Activated T-cell treated with anti-CD3 and anti-CD28 coated beads for 1 hour (primary cell): ENCODE results near the gene TMCC1.
"Not testable (repeated sequence)": the region's sequence is repeated elsewhere in the genome, so short reads cannot be mapped to it uniquely, and the experiment has no call there.

ENCODE experiments used
- DNase-seq: peaks from one replicate; pipeline ENCODE4 v3.0.0-alpha.2; 2020; ENCODE audit warnings: low read depth

TMCC1 gene

GRCh38 chr3:129892857-129893580, 492 bp downstream of the TMCC1 start:
- peak; percentile 54 for DNase-seq

- DNase-seq: peak; percentile 4
Measured at GRCh38 chr3:129892486-129892856, 1.0 kb downstream of the TMCC1 start.

- no peak for DNase-seq
Measured at GRCh38 chr3:129890891-129891290, 2.6 kb downstream of the TMCC1 start.

- no peak for DNase-seq
Measured at GRCh38 chr3:129890125-129890524, 3.4 kb downstream of the TMCC1 start.

- DNase-seq: no peak
Measured at GRCh38 chr3:129888771-129889170, 4.7 kb downstream of the TMCC1 start.

GRCh38 chr3:129881261-129881660, 12.2 kb downstream of the TMCC1 start:
- no peak for DNase-seq

GRCh38 chr3:129878355-129878754, 15.2 kb downstream of the TMCC1 start:
- DNase-seq: no peak

GRCh38 chr3:129874479-129874878, 19.0 kb downstream of the TMCC1 start:
- DNase-seq: not testable (repeated sequence)

- no peak for DNase-seq
Measured at GRCh38 chr3:129868912-129869311, 24.6 kb downstream of the TMCC1 start.

- no peak for DNase-seq
Measured at GRCh38 chr3:129867506-129868124, 25.9 kb downstream of the TMCC1 start.

GRCh38 chr3:129865806-129866205, 27.7 kb downstream of the TMCC1 start:
- no peak for DNase-seq

- DNase-seq: no peak
Measured at GRCh38 chr3:129864519-129864918, 29.0 kb downstream of the TMCC1 start.

GRCh38 chr3:129859272-129859671, 34.2 kb downstream of the TMCC1 start:
- DNase-seq: no peak

GRCh38 chr3:129857899-129858298, 35.6 kb downstream of the TMCC1 start:
- no peak for DNase-seq

- not testable (repeated sequence) for DNase-seq
Measured at GRCh38 chr3:129856790-129857189, 36.7 kb downstream of the TMCC1 start.

- DNase-seq: no peak
Measured at GRCh38 chr3:129855832-129856419, 37.6 kb downstream of the TMCC1 start.

GRCh38 chr3:129855170-129855831, 38.2 kb downstream of the TMCC1 start:
- DNase-seq: no peak

- no peak for DNase-seq
Measured at GRCh38 chr3:129854460-129854859, 39.1 kb downstream of the TMCC1 start.

- DNase-seq: no peak
Measured at GRCh38 chr3:129845956-129846355, 47.6 kb downstream of the TMCC1 start.

- no peak for DNase-seq
Measured at GRCh38 chr3:129840707-129841360, 52.7 kb downstream of the TMCC1 start.

- DNase-seq: no peak
Measured at GRCh38 chr3:129838086-129838485, 55.4 kb downstream of the TMCC1 start.

- DNase-seq: no peak
Measured at GRCh38 chr3:129837065-129837642, 56.4 kb downstream of the TMCC1 start.
